Kidney (tissue), 14 donors: ENCODE data around the gene MAPKAP1. TPM values are rescaled to one million over a fixed set of nuclear protein-coding genes. Genes with fewer than 3 reads are reported as not detected.
"Not testable (repeated sequence)": the region's sequence is repeated elsewhere in the genome, so short reads cannot be mapped to it uniquely, and the experiment has no call there.

Source experiments
- DNase-seq, 5 donors: peaks; one replicate each; pipeline ENCODE4 v3.0.0-alpha.2; 2013 to 2020
- FAIRE-seq: peaks from 2 replicates; lab custom pipeline; 2012; peaks lifted over from hg19 to GRCh38; lab: Jason Lieb, UNC
- H3K27ac ChIP-seq, 2 donors: one replicate each; pipeline ENCODE4 v1.7.0; 2013; ENCODE audit warnings: low read depth in 2 of 2, low read length in 2 of 2, inconsistent platforms in 1 of 2
- H3K27me3 ChIP-seq: one replicate; pipeline ENCODE4 v1.7.1; 2013; ENCODE audit warnings: low read length, inconsistent platforms; ENCODE audit not compliant: control insufficient read depth, insufficient read depth
- H3K36me3 ChIP-seq, 3 donors: one replicate each; pipeline versions ENCODE4 v1.7.0 to v1.7.1; 2013; ENCODE audit warnings: low read length in 3 of 3, control low read depth in 1 of 3, inconsistent platforms in 1 of 3; ENCODE audit not compliant: insufficient read depth in 3 of 3, control insufficient read depth in 2 of 3
- H3K4me1 ChIP-seq, 3 donors: one replicate each; pipeline versions ENCODE4 v1.7.0 to v1.7.1; 2013; ENCODE audit warnings: low read length in 3 of 3, inconsistent platforms in 1 of 3, low read depth in 1 of 3; ENCODE audit not compliant: control insufficient read depth in 2 of 3, insufficient read depth in 2 of 3
- H3K4me3 ChIP-seq, 3 donors: one replicate each; pipeline versions ENCODE4 v1.7.0 to v1.8.1; 2013; ENCODE audit warnings: low read length in 3 of 3, control low read depth in 1 of 3, inconsistent platforms in 1 of 3
- H3K9ac ChIP-seq, 3 donors: one replicate each; pipeline versions ENCODE4 v1.7.0 to v1.7.1; 2013; ENCODE audit warnings: low read length in 3 of 3, control low read depth in 1 of 3, inconsistent platforms in 1 of 3
- H3K9me3 ChIP-seq, 3 donors: one replicate each; pipeline versions ENCODE4 v1.7.0 to v1.7.1; 2013; ENCODE audit warnings: low read length in 3 of 3, control low read depth in 1 of 3, inconsistent platforms in 1 of 3; ENCODE audit not compliant: control insufficient read depth in 2 of 3, insufficient read depth in 1 of 3
- CTCF ChIP-seq: IDR thresholded peaks from 3 replicates; pipeline ENCODE4 v1.5.1; 2012; ENCODE audit warnings: mild to moderate bottlenecking, moderate library complexity, borderline replicate concordance; ENCODE audit not compliant: insufficient read depth; ENCODE audit errors: extremely low read depth
- intact Hi-C: fragments of 100-400 bp; cut with DNase I; formaldehyde crosslinking; loops from one replicate; pipeline ENCODE4 v1.11.1; 2022
- polyA plus RNA-seq: library from polyadenylated mRNA; stranded (reverse); fragments of 350-450 nt; fragmentation: Illumina TruSeq; extraction: RNeasy Lipid Tissue Mini Kit (QIAGEN cat#74804); gene quantifications from one replicate; pipeline ENCODE4 v1.2.3, GENCODE V29; 2014; ENCODE audit warnings: low read depth, low replicate concordance; ENCODE audit not compliant: insufficient read depth
- total RNA-seq: library from RNA; stranded (reverse); fragmentation: NEBNext Ultra II Directional; extraction: Animal tissue kit (Norgen Biotek cat#: 25700); gene quantifications from one replicate; pipeline ENCODE4 v1.2.1, GENCODE V29; 2021
- donor health status: control.
- donor health status: control.
- donor health status: control.
- donor health status: control.
- donor health status: control.
- donor health status: DM: yes; HTN: yes; CAD: no.
- donor health status: Normal renal cell carcinoma (clear cell type).

MAPKAP1 gene
- total and polyA plus RNA-seq, 2 donors from 2014 or later = 70.5 to 99.4 TPM

- Histone ChIP-seq H3K9ac (no peak overlapping the region), H3K4me1 (no peaks in the 10 kb centered on the region), H3K27me3 (no peaks in the 10 kb centered on the region), H3K4me3 (no peak overlapping the region), H3K36me3 (no peaks in the 10 kb centered on the region), H3K9me3 (peaks cover 0 to 2% (median 0%) of the 10 kb centered on the region in 3 donors), H3K27ac (no peak overlapping the region)
- FAIRE-seq = no peak
- TF ChIP-seq CTCF = no peak
- no peak for DNase-seq
- intact Hi-C loops = no loop called here
These were observed 138.4 kb downstream of the MAPKAP1 start for GRCh38 chr9:125568621-125569020.

GRCh38 chr9:125566051-125566450 lies 141.0 kb downstream of the MAPKAP1 start:
- H3K36me3 ChIP-seq, DNase-seq, H3K4me3 ChIP-seq, H3K9me3 ChIP-seq, H3K27ac ChIP-seq, H3K27me3 ChIP-seq, H3K4me1 ChIP-seq, FAIRE-seq, intact Hi-C loops, H3K9ac ChIP-seq: not testable (repeated sequence)

GRCh38 chr9:125565126-125565525 lies 141.9 kb downstream of the MAPKAP1 start:
- Histone ChIP-seq H3K27me3 (no peaks in the 10 kb centered on the region), H3K9me3 (no peaks in the 10 kb centered on the region), H3K9ac (no peak overlapping the region), H3K27ac (no peak overlapping the region), H3K4me3 (no peak overlapping the region), H3K36me3 (no peaks in the 10 kb centered on the region), H3K4me1 (no peaks in the 10 kb centered on the region)
- no peak for FAIRE-seq
- DNase-seq = no peak
- TF ChIP-seq CTCF = no peak
- intact Hi-C loops = no loop called here

GRCh38 chr9:125564631-125565030 lies 142.4 kb downstream of the MAPKAP1 start:
- no peak overlapping the region for H3K4me3 ChIP-seq
- no peaks in the 10 kb centered on the region for H3K27me3 ChIP-seq
- DNase-seq (no peak), FAIRE-seq (no peak)
- intact Hi-C loops = no loop called here
- H3K4me1 ChIP-seq = no peaks in the 10 kb centered on the region
- H3K9ac ChIP-seq = no peak overlapping the region
- H3K36me3 ChIP-seq = no peaks in the 10 kb centered on the region
- no peak for TF ChIP-seq CTCF
- H3K27ac ChIP-seq = no peak overlapping the region
- no peaks in the 10 kb centered on the region for H3K9me3 ChIP-seq
